Right cardiac atrium (tissue), 5 donors: Measurements from ENCODE around the gene FAM180B. TPM values are rescaled to one million over a fixed set of nuclear protein-coding genes. Genes with fewer than 3 reads are reported as not detected.

ENCODE experiments used
- ATAC-seq, 2 donors: fragments of 200-7000 bp; cut with Tn5 transposase; one replicate each; pipeline versions ENCODE4 v1.8.0 to v1.9.1; 2020; ENCODE audit warnings: moderate library complexity in 2 of 2, mild to moderate bottlenecking in 1 of 2
- DNase-seq, 3 donors: peaks; one replicate each; pipeline ENCODE4 v3.0.0-alpha.2; 2020
- H3K27ac ChIP-seq: one replicate; pipeline ENCODE4 v1.5.1; 2013; ENCODE audit warnings: mild to moderate bottlenecking, low read length, control low read depth, moderate library complexity
- H3K27me3 ChIP-seq: one replicate; pipeline ENCODE4 v1.6.1; 2013; ENCODE audit not compliant: control insufficient read depth, insufficient read depth
- H3K4me1 ChIP-seq: one replicate; pipeline ENCODE4 v1.6.1; 2013; ENCODE audit warnings: low read length; ENCODE audit not compliant: control insufficient read depth, insufficient read depth
- H3K4me3 ChIP-seq: one replicate; pipeline ENCODE4 v1.5.1; 2013; ENCODE audit warnings: low read length, control low read depth
- H3K9me3 ChIP-seq: one replicate; pipeline ENCODE4 v1.6.1; 2013; ENCODE audit warnings: low read length; ENCODE audit not compliant: control insufficient read depth
- WGBS: extraction: QIAGEN DNeasy Blood & Tissue Kit; methylation state at CpG from one replicate; pipeline ENCODE4 v1.1.7; 2013; 5-methylcytosine and 5-hydroxymethylcytosine counted together
- intact Hi-C, 4 donors: fragments of 100-400 bp; cut with DNase I; formaldehyde crosslinking; loops; one replicate each; pipeline versions ENCODE4 v1.11.0 to v1.14.0; 2022 to 2023
- polyA plus RNA-seq: library from polyadenylated mRNA; stranded (reverse); fragments of 200-250 nt; gene quantifications from one replicate; pipeline ENCODE4 v1.2.3, GENCODE V29; 2013
- total RNA-seq, 4 donors: library from RNA; stranded (reverse); fragmentation: NEBNext Ultra II Directional; extraction: Animal tissue kit (Norgen Biotek cat#: 25700); gene quantifications; one replicate each; pipeline ENCODE4 v1.2.1, GENCODE V29; 2021
- donor health status: healthy with polysubstance abuse.
- donor health status: DM: no; HTN: yes; CAD: no.
- donor health status: DM: no; HTN: no; CAD: no.
- donor health status: DM: no; HTN: yes; CAD: no; lungs with severe emphysema.
- donor health status: DM: yes; HTN: yes; CAD: no.

FAM180B gene
- total and polyA plus RNA-seq, 5 donors = 0.17 to 0.32 (median 0.25) TPM; not detected in 2

DNA sequence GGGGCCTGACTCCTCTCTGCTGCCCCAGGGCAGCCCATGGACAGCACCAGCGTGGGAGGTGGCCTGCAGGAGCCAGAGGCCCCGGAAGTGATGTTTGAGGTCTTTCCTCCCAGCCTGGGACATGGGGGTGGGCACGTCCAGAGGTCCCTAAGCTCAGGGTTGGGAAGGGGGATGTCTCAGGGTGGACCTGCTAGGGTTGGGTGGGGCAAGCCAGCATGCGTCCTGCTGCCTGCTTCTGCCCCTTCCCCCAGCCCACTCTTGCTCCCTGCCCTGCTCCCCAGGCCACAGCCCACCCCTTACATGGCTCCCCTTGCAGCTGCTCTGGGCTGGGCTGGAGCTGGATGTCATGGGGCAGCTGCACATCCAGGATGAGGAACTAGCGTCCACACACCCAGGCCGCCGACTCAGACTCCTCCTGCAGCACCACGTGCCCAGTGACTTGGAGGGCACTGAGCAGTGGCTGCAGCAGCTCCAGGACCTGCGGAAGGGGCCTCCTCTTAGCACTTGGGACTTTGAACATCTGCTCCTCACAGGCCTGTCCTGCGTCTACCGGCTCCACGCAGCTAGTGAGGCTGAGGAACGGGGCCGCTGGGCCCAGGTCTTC lies 1.3 kb downstream of the FAM180B start:
- H3K27ac ChIP-seq = no peak overlapping the region
- H3K9me3 ChIP-seq = no peaks in the 10 kb centered on the region
- H3K4me1 ChIP-seq = no peaks in the 10 kb centered on the region
- no peaks in the 10 kb centered on the region for H3K27me3 ChIP-seq
- WGBS = 70% methylated on average over 14 of the region's 14 CpGs
- H3K4me3 ChIP-seq = no peak overlapping the region
- intact Hi-C loops = no loop called here
- ATAC-seq = peak; percentile 27
- DNase-seq = peak in 2 of 3 donors; percentile 75 to 80

DNA sequence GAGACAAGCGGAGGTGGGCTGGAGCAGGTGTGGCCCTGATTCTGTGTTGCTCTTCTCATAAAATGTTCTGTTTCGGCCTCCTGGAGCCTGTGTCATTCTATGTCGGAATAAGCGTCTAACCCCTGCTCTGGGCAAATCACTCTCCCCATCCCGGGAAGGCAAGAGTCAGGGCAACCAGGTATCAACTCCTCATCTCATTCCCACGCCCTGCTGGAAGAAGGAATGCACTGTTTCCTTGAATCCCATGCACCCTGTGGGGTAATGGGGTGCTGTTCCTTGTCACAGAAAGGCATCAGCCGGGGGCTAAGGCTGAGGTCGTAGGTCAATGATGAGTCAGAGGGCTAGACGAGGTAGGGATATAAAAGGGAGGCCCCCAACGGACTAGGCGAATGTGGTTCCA lies 2.6 kb downstream of the FAM180B start:
- Histone ChIP-seq H3K27me3 (no peaks in the 10 kb centered on the region), H3K4me3 (no peak overlapping the region), H3K9me3 (no peaks in the 10 kb centered on the region), H3K4me1 (no peaks in the 10 kb centered on the region), H3K27ac (no peak overlapping the region)
- intact Hi-C loops = no loop called here
- DNase-seq (no peak), ATAC-seq (no peak)
- 80% methylated on average over 11 of the region's 11 CpGs for WGBS

DNA sequence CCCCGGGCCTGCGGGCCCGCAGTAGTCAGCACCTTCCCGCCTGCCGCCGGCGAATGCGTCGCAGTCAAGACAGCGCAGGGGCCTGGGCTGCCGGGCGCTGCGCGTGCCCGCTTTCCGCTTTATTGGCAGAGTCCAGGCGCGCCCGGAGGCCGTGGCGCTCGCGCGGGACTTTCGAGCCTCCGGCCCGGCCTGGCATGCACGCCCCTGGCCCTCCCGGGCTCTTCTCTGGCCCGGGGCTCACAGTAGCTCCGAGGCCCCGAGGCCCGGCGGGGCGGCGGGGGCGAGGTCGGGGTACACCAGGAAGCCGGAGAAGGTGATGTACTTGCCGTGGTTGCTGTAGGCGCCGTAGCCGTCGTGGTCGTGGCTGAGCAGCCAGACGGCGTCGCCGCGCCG lies 3.1 kb downstream of the FAM180B start:
- intact Hi-C loops = no loop called here
- Histone ChIP-seq H3K4me1 (no peaks in the 10 kb centered on the region), H3K4me3 (peak overlapping the region; percentile 1), H3K27ac (no peak overlapping the region), H3K9me3 (no peaks in the 10 kb centered on the region), H3K27me3 (no peaks in the 10 kb centered on the region)
- DNase-seq = peak in 1 of 3 donors; percentile 66
- ATAC-seq = peak in 1 of 2 donors; percentile 4
- WGBS = 37% methylated on average over 51 of the region's 51 CpGs

DNA sequence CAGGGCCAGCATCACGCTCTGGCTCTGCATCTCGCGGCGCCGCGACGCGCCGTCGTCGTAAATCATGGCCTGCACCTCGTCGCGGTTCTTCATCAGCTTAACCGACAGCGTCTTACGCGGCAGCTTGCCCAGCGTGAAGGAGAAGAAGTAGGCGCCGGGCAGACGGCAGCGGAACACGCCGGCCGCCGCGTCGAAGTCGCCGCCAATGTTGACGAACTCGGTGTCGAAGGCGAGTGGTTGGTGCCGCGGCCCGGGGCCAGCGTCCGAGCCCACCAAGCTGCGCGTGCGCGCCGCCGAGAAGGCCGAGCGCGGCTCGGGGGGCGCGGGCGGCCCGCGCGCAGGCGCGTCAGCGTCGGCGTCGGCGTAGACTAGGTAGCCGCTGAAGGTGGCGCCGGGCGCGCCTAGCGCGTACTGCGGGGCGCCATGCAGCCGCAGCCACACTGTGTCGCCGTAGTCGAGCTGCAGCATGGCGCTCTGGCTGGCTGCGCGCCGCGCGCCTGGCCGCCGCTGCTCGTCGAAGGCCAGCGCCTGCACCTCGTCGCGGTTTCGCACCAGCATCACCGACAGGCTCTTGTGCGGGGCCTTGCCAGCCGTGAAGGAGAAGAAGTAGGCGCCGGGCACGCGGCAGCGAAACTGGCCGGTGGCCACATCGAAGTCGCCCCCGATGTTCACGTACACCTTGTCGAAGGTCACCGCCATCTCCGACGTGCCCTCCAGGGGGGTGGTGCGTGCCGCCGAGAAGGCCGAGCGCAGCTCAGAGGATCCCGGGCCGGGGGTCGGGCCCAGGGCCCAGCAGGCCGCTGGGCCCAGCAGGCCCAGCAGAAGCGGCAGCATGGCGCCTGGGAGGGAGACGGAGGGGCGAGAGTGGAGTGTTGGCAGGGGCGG lies 3.7 kb downstream of the FAM180B start:
- intact Hi-C loops = no loop called here
- Histone ChIP-seq H3K9me3 (no peaks in the 10 kb centered on the region), H3K4me1 (no peaks in the 10 kb centered on the region), H3K27me3 (no peaks in the 10 kb centered on the region), H3K27ac (no peak overlapping the region), H3K4me3 (peak overlapping the region; percentile 1)
- 37% methylated on average over 122 of the region's 122 CpGs for WGBS
- DNase-seq (peak in 2 of 3 donors; percentile 58 to 63), ATAC-seq (no peak)

DNA sequence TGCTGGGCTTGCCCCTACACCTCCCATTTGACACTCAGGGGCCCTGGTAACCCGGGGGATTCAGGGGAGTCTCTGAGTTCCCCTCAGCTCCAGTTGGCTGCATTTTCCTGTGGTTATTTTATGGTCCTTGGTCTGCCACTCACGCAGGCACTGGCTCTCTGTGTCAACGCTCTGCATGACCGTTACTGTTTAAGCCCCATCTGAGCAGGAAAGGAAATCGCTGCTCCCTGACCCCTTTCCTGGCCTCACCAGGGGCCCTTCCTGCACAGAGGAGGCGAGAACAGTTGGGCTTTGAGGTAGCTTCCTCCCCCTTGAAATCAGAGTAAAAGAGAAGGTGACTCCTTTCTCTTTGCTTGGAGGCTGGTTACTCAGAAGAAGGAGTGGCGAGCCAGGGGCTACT lies 5.3 kb downstream of the FAM180B start:
- Histone ChIP-seq H3K9me3 (no peaks in the 10 kb centered on the region), H3K27me3 (no peaks in the 10 kb centered on the region), H3K4me1 (no peaks in the 10 kb centered on the region), H3K4me3 (no peak overlapping the region), H3K27ac (no peak overlapping the region)
- no peak for DNase-seq
- no peak for ATAC-seq
- intact Hi-C loops = no loop called here
- 57% methylated on average over 7 of the region's 7 CpGs for WGBS

DNA sequence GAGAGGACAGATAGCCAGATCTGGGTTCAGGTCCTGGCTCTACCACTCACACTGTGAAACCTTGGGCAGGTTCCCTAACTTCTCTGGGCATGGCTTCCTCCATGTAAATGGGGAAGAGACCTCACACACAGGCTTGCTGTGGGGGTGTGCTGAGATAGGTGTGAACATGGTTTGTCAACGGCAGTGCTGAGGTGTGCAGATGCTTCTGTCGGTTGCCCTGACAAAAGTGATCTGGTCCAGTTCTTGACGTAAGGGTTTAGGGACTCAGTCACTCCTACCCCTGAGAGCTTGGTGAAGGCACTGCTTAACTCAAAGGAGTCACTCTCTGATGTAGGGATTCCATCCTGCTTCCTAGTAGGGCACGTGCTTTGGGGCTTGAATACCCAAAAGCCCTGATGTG lies 5.8 kb downstream of the FAM180B start:
- Histone ChIP-seq H3K27me3 (no peaks in the 10 kb centered on the region), H3K4me3 (no peak overlapping the region), H3K9me3 (no peaks in the 10 kb centered on the region), H3K27ac (no peak overlapping the region), H3K4me1 (no peaks in the 10 kb centered on the region)
- intact Hi-C loops = no loop called here
- 59% methylated on average over 4 of the region's 4 CpGs for WGBS
- no peak for DNase-seq
- ATAC-seq = no peak

DNA sequence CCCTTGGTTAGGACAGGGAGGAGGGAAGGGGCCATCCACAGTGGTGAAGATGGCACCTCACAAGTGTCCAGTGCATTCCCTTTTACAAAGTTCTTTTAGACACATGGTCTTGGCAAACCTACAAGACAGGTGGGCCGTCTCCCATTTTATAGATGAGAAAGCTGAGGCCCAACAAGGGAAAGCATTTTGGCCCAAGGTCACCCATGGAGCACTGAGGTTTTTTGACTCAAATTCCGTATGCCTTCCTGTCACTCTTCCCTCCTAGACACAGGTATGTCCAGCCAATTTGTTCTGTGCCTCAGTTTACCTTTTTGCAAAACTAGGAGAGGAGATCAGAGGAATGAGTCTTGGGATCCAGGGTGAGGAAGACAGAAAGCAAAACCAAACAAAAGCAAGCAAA lies 6.5 kb downstream of the FAM180B start:
- no peak overlapping the region for H3K27ac ChIP-seq
- H3K4me3 ChIP-seq = no peak overlapping the region
- intact Hi-C loops = no loop called here
- 85% methylated on average over 2 of the region's 2 CpGs for WGBS
- DNase-seq (no peak), ATAC-seq (no peak)
- H3K27me3 ChIP-seq = no peaks in the 10 kb centered on the region
- no peaks in the 10 kb centered on the region for H3K4me1 ChIP-seq
- no peaks in the 10 kb centered on the region for H3K9me3 ChIP-seq

DNA sequence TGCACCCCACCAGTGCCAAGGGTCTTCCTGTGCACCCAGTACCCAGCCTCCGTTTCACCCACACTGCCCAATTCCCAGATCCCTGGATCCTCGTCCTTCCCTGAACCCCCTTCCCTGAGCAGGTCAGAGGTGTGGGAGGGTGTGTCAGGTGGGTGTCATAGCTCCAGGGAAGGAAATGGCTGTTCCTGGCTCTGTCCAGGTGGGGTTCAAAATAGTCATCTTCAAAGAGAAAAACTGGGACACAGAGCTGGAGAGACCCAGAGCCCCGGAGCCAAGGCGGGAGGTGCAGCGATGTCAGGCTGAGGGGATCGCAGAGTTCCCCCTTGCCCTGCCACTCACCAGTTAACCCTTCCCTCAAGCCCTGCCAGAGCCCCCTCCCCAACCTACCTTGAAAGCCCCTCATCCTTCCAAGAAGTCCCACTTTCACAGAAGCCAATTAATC lies 7.0 kb downstream of the FAM180B start:
- intact Hi-C loops = no loop called here
- 8% methylated on average over 6 of the region's 6 CpGs for WGBS
- Histone ChIP-seq H3K4me1 (no peaks in the 10 kb centered on the region), H3K27ac (no peak overlapping the region), H3K4me3 (no peak overlapping the region), H3K9me3 (no peaks in the 10 kb centered on the region), H3K27me3 (no peaks in the 10 kb centered on the region)
- ATAC-seq = no peak
- no peak for DNase-seq

DNA sequence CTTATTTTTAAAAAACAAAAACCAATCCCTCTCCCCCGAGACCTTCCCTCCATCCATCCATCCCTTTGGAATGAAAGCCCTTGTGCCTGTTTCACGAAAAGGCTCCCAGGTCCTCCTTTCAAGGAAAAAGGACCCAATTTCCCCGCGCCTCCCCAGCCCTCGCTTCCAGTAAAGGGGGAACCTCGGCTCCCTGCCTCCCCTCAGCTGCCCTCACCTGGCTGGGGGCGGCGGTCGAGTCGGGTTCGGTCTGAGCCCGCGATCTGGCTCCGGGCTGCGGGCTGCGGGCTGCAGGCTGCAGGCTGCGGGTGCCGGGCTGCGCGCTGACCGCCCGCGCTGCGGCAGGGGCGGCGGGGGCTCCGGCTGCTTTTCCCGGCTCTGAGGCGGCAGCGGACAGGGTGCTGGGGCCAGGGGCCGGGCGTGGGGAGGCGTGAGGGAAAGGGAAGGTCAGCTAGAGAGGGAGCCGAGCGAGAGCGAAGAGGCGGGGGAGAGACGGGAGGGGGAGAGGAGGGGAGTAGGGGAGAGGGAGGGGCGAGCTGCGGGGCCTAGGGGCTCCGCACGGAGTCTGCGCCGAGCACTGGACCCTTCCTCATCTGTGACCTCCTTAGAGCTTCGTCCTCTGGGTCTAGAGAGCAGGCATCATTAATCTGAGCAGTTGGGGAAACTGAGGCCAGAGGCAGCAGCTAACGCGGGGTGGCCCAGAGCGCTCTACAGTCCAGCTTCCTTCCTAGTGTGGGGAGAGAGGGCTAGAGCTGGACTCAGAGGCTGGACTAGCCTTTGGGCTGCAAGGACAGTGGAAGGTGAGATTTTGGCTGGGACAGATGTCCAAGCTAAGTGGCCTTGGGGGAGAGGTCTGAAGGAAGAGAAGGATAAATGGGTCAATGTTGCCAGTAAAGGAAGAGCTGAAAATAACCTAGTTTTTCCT lies 7.7 kb downstream of the FAM180B start, which contains the start of gene C1QTNF4:
TSS of gene C1QTNF4 (minus strand) at position 478 of the 922 bp plus-strand sequence. CDS start 3,601 bp downstream, outside the sequence.
- Histone ChIP-seq H3K4me3 (no peak within 1 kb of the TSS), H3K4me1 (no peaks in the 10 kb centered on the region), H3K27me3 (no peaks in the 10 kb centered on the region), H3K27ac (no peak within 1 kb of the TSS), H3K9me3 (no peaks in the 10 kb centered on the region)
- no peak for ATAC-seq
- intact Hi-C loops = no loop called here
- DNase-seq = no peak
- 2% methylated on average over 48 of the region's 48 CpGs for WGBS

DNA sequence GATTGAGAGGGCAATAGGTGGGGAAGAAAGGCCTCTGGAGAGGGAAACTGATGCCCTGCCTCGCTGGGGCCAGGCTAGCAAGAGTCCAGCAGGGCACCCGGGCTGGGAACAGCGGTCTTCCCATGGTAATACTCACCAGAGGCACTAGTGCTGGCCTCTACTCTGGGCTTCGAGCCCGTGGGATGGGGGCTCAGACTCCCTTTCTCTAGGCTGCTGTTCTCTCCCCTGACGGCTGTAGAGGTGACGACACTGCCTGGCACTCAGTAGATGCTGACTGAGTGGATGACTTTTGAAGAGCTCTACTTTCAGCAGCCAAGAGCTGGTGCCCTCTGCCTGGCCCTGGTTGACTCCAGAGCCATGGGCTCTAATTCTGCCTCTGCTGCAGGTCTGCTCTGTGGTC lies 8.6 kb downstream of the FAM180B start:
- ATAC-seq = peak; percentile 70 to 78
- DNase-seq = no peak
- Histone ChIP-seq H3K4me3 (no peak overlapping the region), H3K27me3 (no peaks in the 10 kb centered on the region), H3K4me1 (no peaks in the 10 kb centered on the region), H3K9me3 (no peaks in the 10 kb centered on the region), H3K27ac (no peak overlapping the region)
- WGBS = 62% methylated on average over 7 of the region's 7 CpGs
- intact Hi-C loops = no loop called here
